ENCODE data around the gene PSPC1.
"Not testable (repeated sequence)": the region's sequence is repeated elsewhere in the genome, so short reads cannot be mapped to it uniquely, and the experiment has no call there.

Gene PSPC1, protein sequence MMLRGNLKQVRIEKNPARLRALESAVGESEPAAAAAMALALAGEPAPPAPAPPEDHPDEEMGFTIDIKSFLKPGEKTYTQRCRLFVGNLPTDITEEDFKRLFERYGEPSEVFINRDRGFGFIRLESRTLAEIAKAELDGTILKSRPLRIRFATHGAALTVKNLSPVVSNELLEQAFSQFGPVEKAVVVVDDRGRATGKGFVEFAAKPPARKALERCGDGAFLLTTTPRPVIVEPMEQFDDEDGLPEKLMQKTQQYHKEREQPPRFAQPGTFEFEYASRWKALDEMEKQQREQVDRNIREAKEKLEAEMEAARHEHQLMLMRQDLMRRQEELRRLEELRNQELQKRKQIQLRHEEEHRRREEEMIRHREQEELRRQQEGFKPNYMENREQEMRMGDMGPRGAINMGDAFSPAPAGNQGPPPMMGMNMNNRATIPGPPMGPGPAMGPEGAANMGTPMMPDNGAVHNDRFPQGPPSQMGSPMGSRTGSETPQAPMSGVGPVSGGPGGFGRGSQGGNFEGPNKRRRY

GRCh38 chr13:19782727-19783682 lies at the start of gene PSPC1:
TSS of gene PSPC1 (minus strand) at chr13:19782945. CDS start at chr13:19782757, 188 bp downstream.
- Histone ChIP-seq H3K4me3 (ENCODE audit: low read length) (peak within 1 kb of the TSS; percentile 98), H2AFZ (ENCODE audit: low read depth, low read length) (peak within 1 kb of the TSS; percentile 76)
- not testable (repeated sequence) for H3K27me3 ChIP-seq (ENCODE audit: insufficient read depth, low read length); H3K36me3 ChIP-seq (ENCODE audit: insufficient read depth, low read length); H3K9me3 ChIP-seq (ENCODE audit: low read length); H3K4me1 ChIP-seq (ENCODE audit: insufficient read depth, low read length)

GRCh38 chr13:19822673-19823072 lies 39.9 kb upstream of the PSPC1 start:
- H3K27me3 ChIP-seq (ENCODE audit: insufficient read depth, low read length): no peaks in the 10 kb centered on the region
- no peaks in the 10 kb centered on the region for H3K4me1 ChIP-seq (ENCODE audit: insufficient read depth, low read length)
- H3K9me3 ChIP-seq (ENCODE audit: low read length): peaks cover 3% of the 10 kb centered on the region
- no peak overlapping the region for H3K4me3 ChIP-seq (ENCODE audit: low read length)
- peaks cover 58% of the 10 kb centered on the region for H3K36me3 ChIP-seq (ENCODE audit: insufficient read depth, low read length)
- H2AFZ ChIP-seq (ENCODE audit: low read depth, low read length): no peak overlapping the region

DNA sequence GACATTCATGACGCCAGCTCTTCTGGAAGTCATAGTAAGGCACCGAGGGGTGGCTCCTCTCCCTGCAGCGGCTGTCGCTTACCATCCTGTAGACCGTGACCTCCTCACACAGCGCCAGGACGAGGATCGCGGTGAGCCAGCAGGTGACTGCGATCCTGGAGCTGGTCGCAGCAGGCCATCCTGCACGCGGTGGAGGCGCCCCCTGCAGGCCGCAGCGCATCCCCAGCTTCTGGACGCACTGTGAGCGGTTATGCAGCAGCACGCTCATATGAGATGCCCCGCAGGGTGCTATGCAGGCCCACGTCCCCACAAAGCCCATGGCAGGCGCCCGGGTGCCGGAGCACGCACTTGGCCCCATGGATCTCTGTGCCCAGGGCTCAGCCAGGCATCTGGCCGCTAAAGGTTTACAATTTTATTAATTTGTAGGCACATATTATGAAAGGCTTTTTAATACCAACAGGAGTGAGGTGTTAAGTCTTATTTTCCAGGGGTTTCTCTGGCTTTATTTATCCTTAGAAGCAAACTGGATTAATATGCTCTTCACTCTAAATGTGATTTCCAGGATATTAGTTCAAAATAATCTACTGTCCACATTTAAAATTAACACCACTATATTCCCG lies 35.6 kb upstream of the PSPC1 start:
- peaks cover 40% of the 10 kb centered on the region for H3K36me3 ChIP-seq (ENCODE audit: insufficient read depth, low read length)
- H3K9me3 ChIP-seq (ENCODE audit: low read length): peaks cover 3% of the 10 kb centered on the region
- H2AFZ ChIP-seq (ENCODE audit: low read depth, low read length): no peak overlapping the region
- no peaks in the 10 kb centered on the region for H3K27me3 ChIP-seq (ENCODE audit: insufficient read depth, low read length)
- H3K4me3 ChIP-seq (ENCODE audit: low read length): no peak overlapping the region
- H3K4me1 ChIP-seq (ENCODE audit: insufficient read depth, low read length): no peaks in the 10 kb centered on the region

DNA sequence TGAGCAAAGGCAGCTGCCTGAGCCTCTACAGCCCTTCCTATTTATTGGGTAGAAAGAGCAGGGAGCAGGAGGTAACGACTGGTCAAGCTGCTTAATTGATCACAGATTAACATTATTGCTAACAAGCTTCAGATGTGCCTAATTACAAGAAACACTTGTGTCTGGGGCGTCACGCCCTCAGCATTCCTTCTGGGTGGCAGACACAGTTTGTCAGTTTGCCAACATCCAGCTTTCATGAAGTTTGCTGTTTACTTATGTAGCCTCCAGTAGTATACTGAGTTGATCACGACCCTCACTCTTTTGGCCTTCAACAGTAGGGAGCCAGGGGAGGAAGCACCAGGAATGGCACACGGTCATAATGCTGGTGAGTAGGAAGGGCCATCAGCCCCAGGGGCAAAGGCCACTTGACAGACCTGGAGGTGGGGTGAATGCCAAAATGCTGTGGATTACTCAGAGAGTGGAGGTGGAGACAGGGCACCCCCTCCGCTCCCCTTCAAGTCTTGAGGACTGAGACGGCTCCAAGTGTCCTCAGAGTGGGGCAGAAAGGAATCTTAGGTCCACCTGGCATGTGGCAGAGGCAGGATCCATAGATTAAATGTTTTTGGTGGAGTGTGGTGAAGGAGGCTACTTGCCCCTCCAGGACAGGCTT lies 34.9 kb upstream of the PSPC1 start:
- H3K4me1 ChIP-seq (ENCODE audit: insufficient read depth, low read length): no peaks in the 10 kb centered on the region
- H3K36me3 ChIP-seq (ENCODE audit: insufficient read depth, low read length): peaks cover 34% of the 10 kb centered on the region
- no peaks in the 10 kb centered on the region for H3K27me3 ChIP-seq (ENCODE audit: insufficient read depth, low read length)
- H2AFZ ChIP-seq (ENCODE audit: low read depth, low read length): no peak overlapping the region
- H3K9me3 ChIP-seq (ENCODE audit: low read length): peaks cover 3% of the 10 kb centered on the region
- H3K4me3 ChIP-seq (ENCODE audit: low read length): no peak overlapping the region

- Histone ChIP-seq H3K4me3 (ENCODE audit: low read length) (no peak overlapping the region), H3K4me1 (ENCODE audit: insufficient read depth, low read length) (no peaks in the 10 kb centered on the region), H3K27me3 (ENCODE audit: insufficient read depth, low read length) (no peaks in the 10 kb centered on the region), H2AFZ (ENCODE audit: low read depth, low read length) (no peak overlapping the region), H3K36me3 (ENCODE audit: insufficient read depth, low read length) (peaks cover 32% of the 10 kb centered on the region), H3K9me3 (ENCODE audit: low read length) (peaks cover 5% of the 10 kb centered on the region)
These were observed 34.4 kb upstream of the PSPC1 start for GRCh38 chr13:19817106-19817505.

DNA sequence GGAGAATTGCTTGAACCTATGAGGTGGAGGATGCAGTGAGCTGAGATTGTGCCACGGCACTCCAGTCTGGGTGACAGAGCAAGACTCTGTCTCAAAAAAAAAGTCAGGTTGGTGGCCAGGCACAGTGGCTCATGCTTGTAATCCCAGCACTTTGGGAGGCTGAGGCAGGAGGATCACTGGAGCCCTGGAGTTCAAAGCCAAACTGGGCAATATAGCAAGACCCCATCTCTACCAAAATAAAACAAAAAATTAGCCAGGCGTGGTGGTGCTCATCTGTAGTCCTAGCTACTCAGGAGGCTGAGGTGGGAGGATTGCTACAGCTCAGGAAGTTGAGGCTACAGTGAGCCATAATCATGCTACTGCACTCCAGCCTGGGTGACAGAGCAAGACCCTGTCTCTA lies 33.1 kb upstream of the PSPC1 start:
- not testable (repeated sequence) for H3K9me3 ChIP-seq (ENCODE audit: low read length); H3K27me3 ChIP-seq (ENCODE audit: insufficient read depth, low read length); H2AFZ ChIP-seq (ENCODE audit: low read depth, low read length); H3K4me3 ChIP-seq (ENCODE audit: low read length); H3K4me1 ChIP-seq (ENCODE audit: insufficient read depth, low read length)
- H3K36me3 ChIP-seq (ENCODE audit: insufficient read depth, low read length): peaks cover 26% of the 10 kb centered on the region

GRCh38 chr13:19810996-19811881 lies 28.5 kb upstream of the PSPC1 start:
- H3K27me3 ChIP-seq (ENCODE audit: insufficient read depth, low read length): no peaks in the 10 kb centered on the region
- peaks cover 6% of the 10 kb centered on the region for H3K36me3 ChIP-seq (ENCODE audit: insufficient read depth, low read length)
- H2AFZ ChIP-seq (ENCODE audit: low read depth, low read length): no peak overlapping the region
- peaks cover 6% of the 10 kb centered on the region for H3K9me3 ChIP-seq (ENCODE audit: low read length)
- no peaks in the 10 kb centered on the region for H3K4me1 ChIP-seq (ENCODE audit: insufficient read depth, low read length)
- no peak overlapping the region for H3K4me3 ChIP-seq (ENCODE audit: low read length)

- H3K9me3 ChIP-seq (ENCODE audit: low read length): peaks cover 6% of the 10 kb centered on the region
- H3K4me1 ChIP-seq (ENCODE audit: insufficient read depth, low read length): no peaks in the 10 kb centered on the region
- no peaks in the 10 kb centered on the region for H3K27me3 ChIP-seq (ENCODE audit: insufficient read depth, low read length)
- H3K4me3 ChIP-seq (ENCODE audit: low read length): no peak overlapping the region
- H2AFZ ChIP-seq (ENCODE audit: low read depth, low read length): no peak overlapping the region
- H3K36me3 ChIP-seq (ENCODE audit: insufficient read depth, low read length): peaks cover 3% of the 10 kb centered on the region
These were observed 27.4 kb upstream of the PSPC1 start for GRCh38 chr13:19810151-19810550.

DNA sequence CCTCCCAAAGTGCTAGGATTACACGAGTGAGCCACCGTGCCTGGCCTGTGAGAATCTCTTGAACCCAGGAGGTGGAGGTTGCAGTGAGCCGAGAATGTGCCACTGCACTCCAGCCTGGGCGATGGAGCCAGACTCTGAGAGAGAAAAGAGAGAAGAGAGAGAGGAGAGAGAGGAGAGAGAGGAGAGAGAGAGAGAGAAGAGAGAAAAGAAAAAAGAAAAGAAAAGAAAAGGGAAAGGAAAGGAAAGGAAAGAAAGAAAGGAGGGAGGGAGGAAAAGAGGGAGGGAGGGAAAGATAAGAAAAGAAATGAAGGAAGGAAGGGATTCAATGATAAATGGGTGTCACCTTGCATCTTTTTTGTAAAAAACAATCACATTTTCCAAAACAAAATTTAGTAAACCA lies 23.0 kb upstream of the PSPC1 start:
- no peaks in the 10 kb centered on the region for H3K4me1 ChIP-seq (ENCODE audit: insufficient read depth, low read length)
- no peaks in the 10 kb centered on the region for H3K36me3 ChIP-seq (ENCODE audit: insufficient read depth, low read length)
- H3K9me3 ChIP-seq (ENCODE audit: low read length): no peaks in the 10 kb centered on the region
- H3K27me3 ChIP-seq (ENCODE audit: insufficient read depth, low read length): no peaks in the 10 kb centered on the region
- H3K4me3 ChIP-seq (ENCODE audit: low read length): no peak overlapping the region
- no peak overlapping the region for H2AFZ ChIP-seq (ENCODE audit: low read depth, low read length)

GRCh38 chr13:19795956-19796355 lies 13.2 kb upstream of the PSPC1 start:
- no peaks in the 10 kb centered on the region for H3K4me1 ChIP-seq (ENCODE audit: insufficient read depth, low read length)
- no peaks in the 10 kb centered on the region for H3K36me3 ChIP-seq (ENCODE audit: insufficient read depth, low read length)
- H3K4me3 ChIP-seq (ENCODE audit: low read length): no peak overlapping the region
- no peaks in the 10 kb centered on the region for H3K27me3 ChIP-seq (ENCODE audit: insufficient read depth, low read length)
- H3K9me3 ChIP-seq (ENCODE audit: low read length): no peaks in the 10 kb centered on the region
- no peak overlapping the region for H2AFZ ChIP-seq (ENCODE audit: low read depth, low read length)

- no peak overlapping the region for H2AFZ ChIP-seq (ENCODE audit: low read depth, low read length)
- H3K4me3 ChIP-seq (ENCODE audit: low read length): no peak overlapping the region
- no peaks in the 10 kb centered on the region for H3K27me3 ChIP-seq (ENCODE audit: insufficient read depth, low read length)
- H3K9me3 ChIP-seq (ENCODE audit: low read length): no peaks in the 10 kb centered on the region
- no peaks in the 10 kb centered on the region for H3K4me1 ChIP-seq (ENCODE audit: insufficient read depth, low read length)
- no peaks in the 10 kb centered on the region for H3K36me3 ChIP-seq (ENCODE audit: insufficient read depth, low read length)
These were observed 11.9 kb upstream of the PSPC1 start for GRCh38 chr13:19794631-19795030.
